Middle frontal gyrus (tissue), 1 donor: ENCODE measurements around the gene SEMA7A.
"Not testable (repeated sequence)": the region's sequence is repeated elsewhere in the genome, so short reads cannot be mapped to it uniquely, and the experiment has no call there.

Experiments used
- DNase-seq: peaks from one replicate; pipeline ENCODE4 v3.0.0-alpha.2; 2015; ENCODE audit warnings: low spot score; ENCODE audit errors: extremely low spot score

SEMA7A gene

DNA sequence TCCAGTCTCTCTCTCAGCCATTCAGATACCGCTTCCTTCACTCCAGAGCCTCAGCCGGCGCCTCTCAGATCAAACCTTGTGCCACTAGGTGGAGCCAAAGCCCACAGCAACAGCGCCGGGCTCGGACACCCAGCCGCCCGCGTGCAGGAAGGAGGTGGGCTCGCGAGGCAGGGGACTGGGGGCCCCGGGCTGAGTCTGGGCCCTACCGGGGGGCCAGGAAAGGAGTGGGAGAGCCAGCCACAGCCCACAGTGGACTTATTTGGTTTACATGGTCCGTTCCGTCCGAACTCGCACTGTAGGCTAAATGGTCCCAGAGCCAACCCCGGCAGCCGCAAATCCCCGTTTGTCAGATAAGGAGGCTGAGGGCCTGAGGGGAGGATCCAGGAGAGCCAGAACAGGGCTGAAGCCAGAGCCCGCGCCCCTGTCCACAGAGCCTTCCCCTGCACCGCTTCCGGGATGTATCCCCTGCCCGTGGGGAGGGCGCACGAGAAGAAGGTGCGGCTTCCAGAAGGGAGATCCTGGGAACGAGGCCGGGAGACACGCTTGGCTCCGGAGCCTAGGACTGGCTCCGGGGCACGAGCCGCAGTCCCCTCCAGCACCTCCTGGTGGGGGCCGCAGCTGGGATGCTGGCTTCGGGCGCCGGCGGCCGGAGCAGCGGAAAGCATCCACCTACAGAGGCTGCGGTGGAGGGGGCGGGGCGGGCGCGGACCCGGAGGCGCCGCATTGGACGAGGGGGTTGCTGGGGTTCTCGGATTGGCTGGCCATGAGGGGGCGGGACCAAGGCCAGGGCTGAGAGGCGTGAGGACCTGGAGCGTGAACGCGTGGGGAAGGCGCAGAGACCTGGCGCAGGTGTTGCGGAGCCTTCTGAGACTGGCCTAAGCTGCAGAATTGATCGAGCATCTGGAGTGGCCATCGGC is 59.8 kb downstream of the SEMA7A start:
- peak; percentile 85 for DNase-seq

- DNase-seq, result no peak
These were observed 60.6 kb downstream of the SEMA7A start for GRCh38 chr15:74373056-74373650.

- DNase-seq, result no peak
These were observed 63.3 kb downstream of the SEMA7A start for GRCh38 chr15:74370471-74370870.

- no peak for DNase-seq
These were observed 64.0 kb downstream of the SEMA7A start for GRCh38 chr15:74369756-74370155.

DNA sequence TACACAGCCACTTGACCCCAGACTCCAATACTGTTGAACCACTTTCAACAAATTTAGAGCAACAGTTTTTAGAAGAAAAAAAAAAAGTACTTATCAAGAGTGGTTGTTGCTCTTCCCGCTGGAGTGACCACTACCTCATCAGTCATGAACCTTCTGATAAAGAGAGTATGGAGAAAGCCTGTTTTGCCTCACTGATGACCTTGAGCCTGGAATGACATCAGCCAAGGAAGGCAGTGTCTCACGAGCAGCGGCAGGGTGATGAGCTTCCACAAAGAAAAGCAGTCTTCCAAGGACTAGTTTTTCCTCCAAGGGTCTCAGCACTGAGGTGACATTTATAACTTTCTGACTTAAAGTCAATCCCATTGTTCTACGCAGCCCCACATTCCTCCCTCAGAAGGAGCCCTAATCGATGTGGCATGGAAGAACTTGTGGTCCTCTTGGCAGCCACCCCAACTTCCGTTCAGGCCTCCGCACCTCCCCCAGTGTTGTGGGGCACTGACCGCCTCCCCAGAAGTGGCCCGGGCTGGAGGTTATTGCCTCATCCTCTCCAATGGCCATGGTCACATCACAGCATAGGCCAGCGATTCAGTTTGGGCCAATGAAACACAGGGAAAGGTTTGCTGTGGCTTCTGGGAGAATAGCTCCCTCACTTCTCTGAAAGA is 64.5 kb downstream of the SEMA7A start:
- DNase-seq, result no peak

DNA sequence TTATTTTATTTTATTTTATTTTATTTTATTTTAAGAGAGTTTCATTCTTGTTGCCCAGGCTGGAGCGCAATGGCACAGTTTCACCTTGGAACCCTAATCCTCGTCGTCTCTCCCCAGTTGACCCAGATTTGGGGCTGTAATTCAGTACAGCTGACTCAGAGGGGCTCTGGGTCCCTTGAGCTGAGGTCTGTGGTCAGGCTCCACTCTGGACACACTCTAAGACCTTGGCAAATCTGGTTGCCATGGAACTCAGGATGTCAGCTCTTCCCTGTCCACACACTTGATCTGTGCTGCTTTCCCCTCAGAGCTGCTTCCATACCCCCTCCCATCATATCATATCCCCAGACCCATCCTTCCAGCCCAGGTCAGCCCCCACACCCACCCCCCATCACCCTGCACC is 65.6 kb downstream of the SEMA7A start:
- no peak for DNase-seq

DNA sequence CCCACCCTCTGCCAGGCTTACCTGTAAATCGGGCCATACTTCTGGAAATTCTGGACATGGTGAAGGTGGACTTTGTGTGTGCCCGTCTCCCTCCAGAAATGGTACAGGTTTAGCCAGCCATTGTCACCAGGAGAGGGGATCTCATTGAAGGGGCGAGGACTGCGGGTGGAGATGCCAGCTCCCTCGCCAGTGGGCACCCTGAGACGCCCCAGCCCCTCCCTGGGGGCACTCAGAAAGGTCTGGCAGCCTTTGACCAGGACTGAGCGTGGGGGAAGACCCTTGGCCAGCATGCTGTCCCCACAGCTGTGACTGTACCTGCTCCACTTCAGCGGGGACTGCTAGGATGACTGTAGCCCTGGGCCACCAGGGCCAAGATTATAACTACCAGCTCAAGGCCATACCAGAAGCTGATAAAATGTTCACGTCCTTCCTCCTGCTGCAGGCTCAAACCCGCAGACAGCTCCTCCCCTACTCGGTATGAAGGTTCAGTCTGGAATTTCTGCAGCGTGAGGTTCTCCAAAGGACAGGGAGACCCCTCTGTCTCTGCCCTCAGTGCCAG is 66.4 kb downstream of the SEMA7A start, which contains the start of gene CYP11A1:
Gene CYP11A1 (minus strand): TSS at position 351 of the 559 bp plus-strand sequence. CDS start 61 bp downstream, at position 290.
- DNase-seq, result no peak

DNA sequence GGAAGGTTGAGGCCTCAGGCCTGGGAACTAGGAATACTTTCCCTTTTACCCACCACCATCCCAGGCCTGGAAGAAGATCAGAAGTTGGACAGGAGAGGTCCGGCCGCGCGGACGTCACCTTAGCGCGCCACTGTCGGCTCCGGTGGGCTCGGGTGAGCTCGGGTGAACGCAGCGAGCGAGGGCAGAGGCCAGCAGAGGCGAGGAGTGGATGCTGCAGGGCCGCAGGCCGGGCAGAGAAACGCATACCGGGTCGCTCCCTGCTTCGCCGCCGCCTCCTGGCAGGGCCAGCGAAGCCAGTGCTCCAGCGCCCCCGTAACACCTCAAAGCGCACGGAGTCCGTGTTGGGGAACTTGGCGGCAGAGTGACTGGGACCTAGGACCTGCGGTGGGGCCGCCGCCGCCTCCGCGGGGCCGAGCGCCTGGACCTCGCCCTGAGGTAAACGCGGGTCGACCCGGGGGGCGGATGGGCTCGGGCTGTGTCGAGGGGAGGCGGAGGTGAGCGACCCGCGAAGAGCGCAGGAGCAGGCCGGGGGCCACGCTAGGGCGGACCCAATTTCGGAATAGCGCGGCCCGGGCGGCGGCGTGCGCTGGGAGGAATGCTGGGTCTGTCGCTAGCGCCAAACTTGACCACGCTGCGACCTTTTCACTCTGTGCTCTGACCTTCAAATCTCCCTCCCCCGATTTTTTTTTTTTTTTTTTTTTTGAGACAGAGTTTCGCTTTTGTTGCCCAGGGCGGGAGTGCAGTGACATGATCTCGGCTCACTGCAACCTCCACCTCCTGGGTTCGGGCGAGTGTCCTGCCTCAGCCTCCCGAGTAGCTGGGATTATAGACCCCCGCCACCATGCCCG is 67.9 kb downstream of the SEMA7A start:
- DNase-seq, result no peak

- no peak for DNase-seq
These were observed 68.7 kb downstream of the SEMA7A start for GRCh38 chr15:74364936-74365597.

DNA sequence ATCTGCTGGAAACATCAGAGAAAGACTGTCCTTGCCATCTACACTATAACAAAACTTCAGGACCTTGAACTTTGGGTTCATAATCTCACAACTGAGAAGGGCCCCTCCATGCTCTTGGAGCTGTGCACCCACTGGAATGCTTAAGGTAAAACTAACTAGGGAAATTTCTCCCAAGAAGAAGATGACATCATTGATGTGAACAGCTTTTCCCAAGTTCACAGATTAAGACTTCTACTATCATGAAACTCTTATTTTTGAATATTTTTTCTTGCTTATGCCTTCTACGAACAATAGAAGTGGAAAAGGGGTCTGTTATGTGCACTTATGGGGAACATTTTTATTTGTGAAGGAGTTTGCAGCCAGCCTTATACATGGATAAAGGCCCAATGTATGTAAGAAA is 71.3 kb downstream of the SEMA7A start:
- no peak for DNase-seq

DNA sequence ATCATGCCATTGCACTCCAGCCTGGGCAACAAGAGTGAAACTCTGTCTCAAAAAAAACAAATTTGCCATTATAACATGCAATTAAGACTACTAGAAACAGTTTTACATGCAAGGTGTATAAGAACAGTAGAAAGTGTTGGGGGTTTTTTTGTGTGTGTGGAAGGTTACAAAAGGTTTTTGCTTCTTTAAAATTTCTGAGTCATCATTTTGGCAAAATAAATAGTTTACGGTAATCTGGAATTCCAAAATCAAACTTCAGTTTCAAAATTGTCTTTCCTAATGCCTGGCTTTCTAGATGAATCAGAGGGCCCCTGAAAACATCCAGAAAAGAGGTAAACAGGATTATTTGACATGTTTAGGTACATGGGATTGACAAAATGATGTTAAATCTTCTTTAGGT is 72.9 kb downstream of the SEMA7A start:
- not testable (repeated sequence) for DNase-seq

- not testable (repeated sequence) for DNase-seq
These were observed 74.4 kb downstream of the SEMA7A start for GRCh38 chr15:74359376-74359775.
